Activated CD4-positive, alpha-beta T cell treated with anti-CD3 and anti-CD28 coated beads, Interleukin-2, amount 50 U/mL, for 24 hours (primary cell): ENCODE data around the gene TNFRSF13B.
"Not testable (repeated sequence)": the region's sequence is repeated elsewhere in the genome, so short reads cannot be mapped to it uniquely, and the experiment has no call there.

ENCODE experiments used
- DNase-seq, 2 donors: peaks; one replicate each; pipeline ENCODE4 v3.0.0-alpha.2; 2020; ENCODE audit warnings: low read depth in 1 of 2, low spot score in 1 of 2

The TNFRSF13B gene

GRCh38 chr17:16987066-16987829, 15.3 kb upstream of the TNFRSF13B start:
- DNase-seq = no peak

GRCh38 chr17:16986391-16986790, 14.5 kb upstream of the TNFRSF13B start:
- no peak for DNase-seq

- DNase-seq = no peak
These were observed 10.0 kb upstream of the TNFRSF13B start for GRCh38 chr17:16981928-16982327.

GRCh38 chr17:16980813-16981731, 9.2 kb upstream of the TNFRSF13B start:
- DNase-seq = no peak

GRCh38 chr17:16980061-16980460, 8.1 kb upstream of the TNFRSF13B start:
- DNase-seq = no peak

- DNase-seq = not testable (repeated sequence)
These were observed 7.4 kb upstream of the TNFRSF13B start for GRCh38 chr17:16979237-16979823.

GRCh38 chr17:16977932-16978331, 6.0 kb upstream of the TNFRSF13B start:
- no peak for DNase-seq

- DNase-seq = no peak
These were observed 5.0 kb upstream of the TNFRSF13B start for GRCh38 chr17:16976725-16977550.

GRCh38 chr17:16975744-16976625, 4.1 kb upstream of the TNFRSF13B start:
- no peak for DNase-seq

- DNase-seq = no peak
These were observed 3.3 kb upstream of the TNFRSF13B start for GRCh38 chr17:16975277-16975651.

GRCh38 chr17:16974569-16975276, 2.8 kb upstream of the TNFRSF13B start:
- DNase-seq = no peak

- DNase-seq = no peak
These were observed 2.0 kb upstream of the TNFRSF13B start for GRCh38 chr17:16973760-16974540.

GRCh38 chr17:16973043-16973442, 1.1 kb upstream of the TNFRSF13B start:
- DNase-seq = not testable (repeated sequence)

GRCh38 chr17:16972346-16972745, 428 bp upstream of the TNFRSF13B start:
- no peak for DNase-seq

- DNase-seq = no peak
These were observed 1.7 kb downstream of the TNFRSF13B start for GRCh38 chr17:16969931-16970906.

GRCh38 chr17:16968786-16969185, 3.1 kb downstream of the TNFRSF13B start:
- DNase-seq = no peak

- DNase-seq = no peak
These were observed 9.1 kb downstream of the TNFRSF13B start for GRCh38 chr17:16962804-16963203.
